PC-3 (cell line): ENCODE results near the gene UEVLD. TPM values are rescaled to one million over a fixed set of nuclear protein-coding genes. Genes with fewer than 3 reads are reported as not detected.

Source experiments
- ATAC-seq: fragments of 200-7000 bp; cut with Tn5 transposase; 2 replicates; pipeline ENCODE4 v1.9.1; 2020; ENCODE audit warnings: mild to moderate bottlenecking, moderate library complexity
- BruUV-seq: library from RNA; stranded (reverse); fragments of 400-500 nt; replicated peaks from 2 replicates; lab custom pipeline; 2021; lab: Mats Ljungman, UMichigan
- CTCF ChIA-PET: fragments of 300-600 bp; sonication (Branson Sonifier 250); formaldehyde crosslinking; loops from one replicate; lab custom pipeline; 2022; ENCODE audit warnings: antibody characterized with exemption; lab: Charles Lee
- POLR2A ChIA-PET: fragments of 300-600 bp; sonication (Branson Sonifier 250); formaldehyde crosslinking; loops from one replicate; lab custom pipeline; 2022; ENCODE audit warnings: antibody characterized with exemption; ENCODE audit not compliant: unreplicated experiment; lab: Charles Lee
- DNase-seq: peaks from one replicate; pipeline ENCODE4 v3.0.0-alpha.2; 2015
- H2AFZ ChIP-seq: fragments of 300-600 bp; sonication (generic); 2 replicates; pipeline ENCODE4 v1.6.0; 2016; ENCODE audit warnings: antibody characterized with exemption, low read length
- H3F3A ChIP-seq: fragments of 300-600 bp; sonication (generic); one replicate; pipeline ENCODE4 v1.6.0; 2017; ENCODE audit warnings: antibody characterized with exemption, low read length, control low read depth, mild to moderate bottlenecking; ENCODE audit not compliant: unreplicated experiment
- H3K27ac ChIP-seq: fragments of 300-600 bp; sonication (generic); 2 replicates; pipeline ENCODE4 v1.5.1; 2016; ENCODE audit warnings: mild to moderate bottlenecking, low read length
- H3K27me3 ChIP-seq: fragments of 300-600 bp; sonication (generic); 2 replicates; pipeline ENCODE4 v1.6.1; 2016; ENCODE audit warnings: low read length, mixed read lengths
- H3K36me3 ChIP-seq: fragments of 300-600 bp; sonication (generic); 2 replicates; pipeline ENCODE4 v1.6.1; 2016; ENCODE audit warnings: low read depth, mixed run types, low read length, mixed read lengths
- H3K4me1 ChIP-seq: fragments of 300-600 bp; sonication (generic); 2 replicates; pipeline ENCODE4 v1.5.1; 2016; ENCODE audit warnings: low read length; ENCODE audit not compliant: insufficient read depth
- H3K4me2 ChIP-seq: fragments of 300-600 bp; sonication (generic); 2 replicates; pipeline ENCODE4 v1.6.0; 2016; ENCODE audit warnings: low read length
- H3K4me3 ChIP-seq: fragments of 300-600 bp; sonication (generic); 2 replicates; pipeline ENCODE4 v1.5.1; 2016; ENCODE audit warnings: mild to moderate bottlenecking, low read length, mixed read lengths
- H3K79me2 ChIP-seq: fragments of 300-600 bp; sonication (generic); 2 replicates; pipeline ENCODE4 v1.6.1; 2017; ENCODE audit warnings: low read length, mixed read lengths
- H3K9ac ChIP-seq: fragments of 300-600 bp; sonication (generic); 2 replicates; pipeline ENCODE4 v1.6.0; 2016; ENCODE audit warnings: mild to moderate bottlenecking, low read length
- H3K9me2 ChIP-seq: fragments of 300-600 bp; sonication (generic); replicated peaks from 2 replicates; pipeline ENCODE4 v1.6.1; 2016; ENCODE audit warnings: mixed run types, low read length, mixed read lengths
- H3K9me3 ChIP-seq: fragments of 300-600 bp; sonication (generic); 2 replicates; pipeline ENCODE4 v1.6.1; 2016; ENCODE audit warnings: low read length, mixed read lengths
- H4K20me1 ChIP-seq: fragments of 300-600 bp; sonication (generic); 2 replicates; pipeline ENCODE4 v1.6.1; 2016; ENCODE audit warnings: low read length, mixed read lengths
- CTCF ChIP-seq: fragments of 300-600 bp; sonication (generic); conservative IDR thresholded peaks from 2 replicates; pipeline ENCODE4 v1.5.1; 2017; ENCODE audit warnings: antibody characterized with exemption, low read depth, mild to moderate bottlenecking, low read length
- EZH2 ChIP-seq: fragments of 300-600 bp; sonication (generic); IDR thresholded peaks from one replicate; pipeline ENCODE4 v1.6.1; 2017; ENCODE audit warnings: antibody characterized with exemption, mild to moderate bottlenecking, low read length; ENCODE audit not compliant: unreplicated experiment
- EZH2phosphoT487 ChIP-seq: fragments of 300-600 bp; sonication (generic); IDR thresholded peaks from 2 replicates; pipeline ENCODE4 v1.6.1; 2018; ENCODE audit warnings: mild to moderate bottlenecking, antibody characterized with exemption, low read length, borderline replicate concordance
- intact Hi-C: fragments of 100-400 bp; cut with micrococcal nuclease; formaldehyde crosslinking; loops from 2 replicates; pipeline ENCODE4 v1.9.0; 2023
- total RNA-seq: library from RNA; depleted of rRNA; stranded (reverse); fragments of >200 nt; gene quantifications from 2 replicates; pipeline ENCODE4 v1.2.3, GENCODE V29; 2014

UEVLD gene
- total RNA-seq, 1 experiment from 2014 or later, result 22.2 TPM

- TF ChIP-seq CTCF (no peak), EZH2phosphoT487 (no peak), EZH2 (no peak)
- Histone ChIP-seq H3K4me1 (no peaks in the 10 kb centered on the region), H2AFZ (no peak overlapping the region), H3K36me3 (peaks cover 18% of the 10 kb centered on the region; the same call in 1 of the 2 replicates), H4K20me1 (no peaks in the 10 kb centered on the region), H3F3A (no peaks in the 10 kb centered on the region), H3K4me3 (no peak overlapping the region), H3K4me2 (no peak overlapping the region), H3K9ac (no peak overlapping the region), H3K9me2 (no peaks in the 10 kb centered on the region), H3K27me3 (no peaks in the 10 kb centered on the region), H3K79me2 (no peaks in the 10 kb centered on the region), H3K9me3 (no peaks in the 10 kb centered on the region), H3K27ac (no peak overlapping the region)
- ChIA-PET CTCF (no interaction called here), POLR2A (no interaction called here)
- intact Hi-C loops, result no loop called here
- ATAC-seq, result no peak
- no peak for DNase-seq
- BruUV-seq, result no TSS peak
Measured at GRCh38 chr11:18501629-18502028, 86.9 kb downstream of the UEVLD start.

GRCh38 chr11:18498039-18498438, 90.5 kb downstream of the UEVLD start:
- Histone ChIP-seq H3K9ac (no peak overlapping the region), H4K20me1 (no peaks in the 10 kb centered on the region), H3K4me3 (no peak overlapping the region), H3K36me3 (peaks cover 18% of the 10 kb centered on the region; the same call in 1 of the 2 replicates), H3K79me2 (no peaks in the 10 kb centered on the region), H3K9me2 (no peaks in the 10 kb centered on the region), H3K27ac (no peak overlapping the region), H3K27me3 (no peaks in the 10 kb centered on the region), H3K9me3 (no peaks in the 10 kb centered on the region), H3K4me1 (peaks cover 23% of the 10 kb centered on the region), H3F3A (peaks cover 2% of the 10 kb centered on the region), H3K4me2 (no peak overlapping the region), H2AFZ (no peak overlapping the region)
- no peak for ATAC-seq
- POLR2A ChIA-PET, result no interaction called here
- no peak for TF ChIP-seq EZH2
- no peak for DNase-seq
- BruUV-seq, result no TSS peak
- intact Hi-C loops, result loop anchor here (10.0 kb wide), 1 partner anchor 173 kb away; the partner anchor contains the start of genes GTF2H1 and HPS5
- CTCF ChIA-PET, result interaction anchor here (0.6 kb wide), 1 partner anchor 1302 kb away, joined by 3 read pairs; no protein-coding TSS in a partner anchor

- no peaks in the 10 kb centered on the region for H4K20me1 ChIP-seq
- peaks cover 12% of the 10 kb centered on the region for H3F3A ChIP-seq
- no peak for TF ChIP-seq CTCF
- no peak for TF ChIP-seq EZH2
- no peak for TF ChIP-seq EZH2phosphoT487
- peaks cover 46% of the 10 kb centered on the region for H3K4me1 ChIP-seq
- ATAC-seq, result no peak
- intact Hi-C loops, result loop anchor here (10.0 kb wide), 1 partner anchor 171 kb away; the partner anchor contains the start of genes GTF2H1 and HPS5
- no peak overlapping the region for H3K9ac ChIP-seq
- H3K79me2 ChIP-seq, result no peaks in the 10 kb centered on the region
- ChIA-PET CTCF (no interaction called here), POLR2A (no interaction called here)
- no TSS peak for BruUV-seq
- no peak overlapping the region for H3K4me3 ChIP-seq
- H3K4me2 ChIP-seq, result no peak overlapping the region
- no peak overlapping the region for H2AFZ ChIP-seq
- H3K27me3 ChIP-seq, result no peaks in the 10 kb centered on the region
- no peaks in the 10 kb centered on the region for H3K9me3 ChIP-seq
- H3K27ac ChIP-seq, result no peak overlapping the region
- no peaks in the 10 kb centered on the region for H3K9me2 ChIP-seq
- H3K36me3 ChIP-seq, result no peaks in the 10 kb centered on the region; the same call in 1 of the 2 replicates
- DNase-seq, result no peak
Measured at GRCh38 chr11:18495703-18496102, 92.8 kb downstream of the UEVLD start.
